OCI-LY1 (cell line): ENCODE measurements around the gene MLPH.

Experiments used
- EZH2 ChIP-seq: fragments of 200-600 bp; sonication (generic), shearing (Covaris generic); IDR thresholded peaks from 2 replicates; pipeline ENCODE4 v1.8.0; 2017; ENCODE audit warnings: borderline replicate concordance, mixed run types, mild to moderate bottlenecking, antibody characterized with exemption, low read length, moderate library complexity, mixed read lengths
- TF ChIP-seq, protein P1 (sequence below): fragments of 200-600 bp; sonication (generic), shearing (Covaris generic); IDR thresholded peaks from 2 replicates; pipeline ENCODE4 v1.5.1; 2017; ENCODE audit warnings: mild to moderate bottlenecking, antibody characterized with exemption, low read length, moderate library complexity, mixed read lengths

DNA sequence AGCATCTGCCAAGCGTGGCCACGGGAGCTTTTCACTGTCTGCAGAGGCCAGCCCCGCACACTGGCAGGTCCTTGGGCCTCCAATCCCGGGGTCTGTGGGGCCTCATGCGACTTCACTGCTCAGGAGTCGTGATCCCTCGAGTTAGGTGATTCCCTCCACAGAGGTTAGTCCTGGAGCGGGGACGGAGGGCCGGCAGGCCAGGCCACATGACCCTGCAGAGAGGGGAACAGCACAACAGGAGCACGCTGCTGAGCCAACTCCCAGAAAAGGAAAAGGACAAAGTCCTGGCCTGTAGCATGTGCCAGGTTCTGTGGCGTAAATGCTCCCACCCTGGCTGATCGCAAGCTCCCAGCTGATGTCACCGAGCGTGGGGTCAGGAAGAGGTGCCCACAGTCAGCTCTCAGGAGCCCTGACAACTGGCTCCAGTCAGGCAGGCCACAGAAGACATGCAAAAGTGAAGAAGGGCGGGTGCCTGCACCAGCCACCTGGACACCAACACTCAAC, 64.1 kb downstream of the MLPH start:
- TF ChIP-seq, protein P1, sequence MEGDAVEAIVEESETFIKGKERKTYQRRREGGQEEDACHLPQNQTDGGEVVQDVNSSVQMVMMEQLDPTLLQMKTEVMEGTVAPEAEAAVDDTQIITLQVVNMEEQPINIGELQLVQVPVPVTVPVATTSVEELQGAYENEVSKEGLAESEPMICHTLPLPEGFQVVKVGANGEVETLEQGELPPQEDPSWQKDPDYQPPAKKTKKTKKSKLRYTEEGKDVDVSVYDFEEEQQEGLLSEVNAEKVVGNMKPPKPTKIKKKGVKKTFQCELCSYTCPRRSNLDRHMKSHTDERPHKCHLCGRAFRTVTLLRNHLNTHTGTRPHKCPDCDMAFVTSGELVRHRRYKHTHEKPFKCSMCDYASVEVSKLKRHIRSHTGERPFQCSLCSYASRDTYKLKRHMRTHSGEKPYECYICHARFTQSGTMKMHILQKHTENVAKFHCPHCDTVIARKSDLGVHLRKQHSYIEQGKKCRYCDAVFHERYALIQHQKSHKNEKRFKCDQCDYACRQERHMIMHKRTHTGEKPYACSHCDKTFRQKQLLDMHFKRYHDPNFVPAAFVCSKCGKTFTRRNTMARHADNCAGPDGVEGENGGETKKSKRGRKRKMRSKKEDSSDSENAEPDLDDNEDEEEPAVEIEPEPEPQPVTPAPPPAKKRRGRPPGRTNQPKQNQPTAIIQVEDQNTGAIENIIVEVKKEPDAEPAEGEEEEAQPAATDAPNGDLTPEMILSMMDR = no peak
- TF ChIP-seq EZH2 = no peak
